Muscle of leg (tissue), 11 donors: Measurements from ENCODE around the gene TUBA3C. TPM values are rescaled to one million over a fixed set of nuclear protein-coding genes. Genes with fewer than 3 reads are reported as not detected.
"Not testable (repeated sequence)": the region's sequence is repeated elsewhere in the genome, so short reads cannot be mapped to it uniquely, and the experiment has no call there.

Experiments
- DNase-seq: peaks from one replicate; pipeline ENCODE4 v3.0.0; 2013
- H3K27ac ChIP-seq: one replicate; pipeline ENCODE4 v1.5.1; 2013; ENCODE audit warnings: mild to moderate bottlenecking, low read length, control low read depth
- H3K27me3 ChIP-seq: one replicate; pipeline ENCODE4 v1.6.1; 2013; ENCODE audit warnings: low read length; ENCODE audit not compliant: control insufficient read depth, insufficient read depth
- H3K36me3 ChIP-seq: one replicate; pipeline ENCODE4 v1.6.1; 2013; ENCODE audit warnings: low read length; ENCODE audit not compliant: control insufficient read depth, insufficient read depth
- H3K4me1 ChIP-seq: one replicate; pipeline ENCODE4 v1.6.1; 2013; ENCODE audit warnings: low read length; ENCODE audit not compliant: control insufficient read depth, insufficient read depth
- H3K4me3 ChIP-seq: one replicate; pipeline ENCODE4 v1.5.1; 2013; ENCODE audit warnings: low read length, control low read depth
- H3K9me3 ChIP-seq: replicated peaks from 2 replicates; pipeline ENCODE4 v1.6.1; 2013; ENCODE audit warnings: low read depth, low read length; ENCODE audit not compliant: control insufficient read depth
- WGBS: methylation state at CpG from one replicate; pipeline ENCODE4 v1.1.5; 2013; ENCODE audit warnings: missing lambda C conversion rate; ENCODE audit not compliant: insufficient coverage; 5-methylcytosine and 5-hydroxymethylcytosine counted together
- polyA plus RNA-seq, 8 donors: library from polyadenylated mRNA; unstranded; fragments of 120-200 nt; gene quantifications; one replicate each; pipeline versions ENCODE4 v1.2.1 to v1.2.3, GENCODE V29; 2013; ENCODE audit warnings: inconsistent platforms in 1 of 8, low replicate concordance in 1 of 8; ENCODE audit not compliant: insufficient read length in 8 of 8, insufficient read depth in 1 of 8
- total RNA-seq: library from RNA; stranded (reverse); fragments of 120-200 nt; gene quantifications from one replicate; pipeline ENCODE4 v1.2.4, GENCODE V29; 2013

The TUBA3C gene
- total and polyA plus RNA-seq, 9 donors: not detected

- no peak overlapping the region for H3K4me3 ChIP-seq
- WGBS: 90% methylated on average over 13 of the region's 16 CpGs
- H3K27ac ChIP-seq: no peak overlapping the region
- DNase-seq: no peak
- H3K9me3 ChIP-seq: peaks cover 68% of the 10 kb centered on the region
- no peaks in the 10 kb centered on the region for H3K4me1 ChIP-seq
- H3K36me3 ChIP-seq: no peaks in the 10 kb centered on the region
- H3K27me3 ChIP-seq: no peaks in the 10 kb centered on the region
Measured at GRCh38 chr13:19182536-19182935, 912 bp upstream of the TUBA3C start.

- Histone ChIP-seq H3K9me3 (peaks cover 70% of the 10 kb centered on the region), H3K4me3 (no peak overlapping the region), H3K36me3 (no peaks in the 10 kb centered on the region), H3K4me1 (no peaks in the 10 kb centered on the region), H3K27ac (no peak overlapping the region), H3K27me3 (no peaks in the 10 kb centered on the region)
- 91% methylated on average over 17 of the region's 24 CpGs for WGBS
- no peak for DNase-seq
Measured at GRCh38 chr13:19181021-19181620, 503 bp downstream of the TUBA3C start.

GRCh38 chr13:19179916-19180315, 1.7 kb downstream of the TUBA3C start:
- H3K9me3 ChIP-seq: peaks cover 63% of the 10 kb centered on the region
- WGBS: 88% methylated on average over 4 of the region's 7 CpGs
- DNase-seq: no peak
- no peaks in the 10 kb centered on the region for H3K27me3 ChIP-seq
- H3K27ac ChIP-seq: no peak overlapping the region
- H3K36me3 ChIP-seq: no peaks in the 10 kb centered on the region
- H3K4me3 ChIP-seq: no peak overlapping the region
- H3K4me1 ChIP-seq: no peaks in the 10 kb centered on the region

GRCh38 chr13:19178901-19179593, 2.6 kb downstream of the TUBA3C start:
- Histone ChIP-seq H3K27ac (no peak overlapping the region), H3K36me3 (no peaks in the 10 kb centered on the region), H3K4me3 (no peak overlapping the region), H3K9me3 (peaks cover 61% of the 10 kb centered on the region), H3K4me1 (no peaks in the 10 kb centered on the region), H3K27me3 (no peaks in the 10 kb centered on the region)
- 79% methylated on average over 13 of the region's 15 CpGs for WGBS
- no peak for DNase-seq

- not testable (repeated sequence) for DNase-seq, H3K27ac ChIP-seq, H3K4me3 ChIP-seq, H3K27me3 ChIP-seq, H3K36me3 ChIP-seq, H3K4me1 ChIP-seq
- peaks cover 62% of the 10 kb centered on the region for H3K9me3 ChIP-seq
- WGBS: 87% methylated on average over 26 of the region's 36 CpGs
Measured at GRCh38 chr13:19176981-19177776, 4.4 kb downstream of the TUBA3C start.

GRCh38 chr13:19173752-19174151, 7.9 kb downstream of the TUBA3C start:
- H3K4me1 ChIP-seq: no peaks in the 10 kb centered on the region
- no peaks in the 10 kb centered on the region for H3K27me3 ChIP-seq
- 75% methylated on average over 10 of the region's 16 CpGs for WGBS
- peaks cover 59% of the 10 kb centered on the region for H3K9me3 ChIP-seq
- H3K27ac ChIP-seq: no peak overlapping the region
- H3K4me3 ChIP-seq: no peak overlapping the region
- DNase-seq: no peak
- H3K36me3 ChIP-seq: no peaks in the 10 kb centered on the region

GRCh38 chr13:19172647-19173030, 9.0 kb downstream of the TUBA3C start:
- no peak for DNase-seq
- Histone ChIP-seq H3K9me3 (peaks cover 62% of the 10 kb centered on the region), H3K4me3 (no peak overlapping the region), H3K36me3 (no peaks in the 10 kb centered on the region), H3K27ac (no peak overlapping the region), H3K4me1 (no peaks in the 10 kb centered on the region), H3K27me3 (no peaks in the 10 kb centered on the region)
- 43% methylated on average over 3 of the region's 6 CpGs for WGBS

- WGBS: 70% methylated on average over 9 of the region's 9 CpGs
- H3K27me3 ChIP-seq: no peaks in the 10 kb centered on the region
- no peaks in the 10 kb centered on the region for H3K36me3 ChIP-seq
- no peaks in the 10 kb centered on the region for H3K4me1 ChIP-seq
- peaks cover 63% of the 10 kb centered on the region for H3K9me3 ChIP-seq
- DNase-seq: no peak
- no peak overlapping the region for H3K4me3 ChIP-seq
- H3K27ac ChIP-seq: no peak overlapping the region
Measured at GRCh38 chr13:19172007-19172646, 9.5 kb downstream of the TUBA3C start.

GRCh38 chr13:19171563-19171962, 10.1 kb downstream of the TUBA3C start:
- Histone ChIP-seq H3K4me3 (no peak overlapping the region), H3K36me3 (no peaks in the 10 kb centered on the region), H3K27ac (no peak overlapping the region), H3K27me3 (no peaks in the 10 kb centered on the region), H3K4me1 (no peaks in the 10 kb centered on the region), H3K9me3 (peaks cover 69% of the 10 kb centered on the region)
- WGBS: 90% methylated on average over 7 of the region's 7 CpGs
- DNase-seq: no peak

GRCh38 chr13:19169991-19170390, 11.6 kb downstream of the TUBA3C start:
- Histone ChIP-seq H3K4me1 (no peaks in the 10 kb centered on the region), H3K4me3 (no peak overlapping the region), H3K27me3 (no peaks in the 10 kb centered on the region), H3K27ac (no peak overlapping the region), H3K9me3 (peaks cover 68% of the 10 kb centered on the region), H3K36me3 (no peaks in the 10 kb centered on the region)
- no CpG with 5 or more reads among the region's 4 CpGs for WGBS
- DNase-seq: no peak
